Suppressor macrophage treated with lipopolysaccharide for 1 hour (primary cell): ENCODE results near the gene TERB1.
A peak's percentile ranks its signal among the peaks of the same experiment; 100 is the strongest.
"Not testable (repeated sequence)": the region's sequence is repeated elsewhere in the genome, so short reads cannot be mapped to it uniquely, and the experiment has no call there.

Experiments used
- DNase-seq, 3 donors: peaks; one replicate each; pipeline ENCODE4 v3.0.0-alpha.2; 2020 to 2022

The TERB1 gene

GRCh38 chr16:66814734-66815133, 13.3 kb upstream of the TERB1 start:
- DNase-seq, result no peak

- no peak for DNase-seq
Measured at GRCh38 chr16:66811043-66811442, 9.7 kb upstream of the TERB1 start.

GRCh38 chr16:66810391-66810790, 9.0 kb upstream of the TERB1 start:
- no peak for DNase-seq

GRCh38 chr16:66809765-66810164, 8.4 kb upstream of the TERB1 start:
- DNase-seq, result no peak

- peak; percentile 43 to 48 (median 44) for DNase-seq
Measured at GRCh38 chr16:66802159-66802558, 775 bp upstream of the TERB1 start.

GRCh38 chr16:66800856-66801255, 528 bp downstream of the TERB1 start:
- DNase-seq, result no peak

GRCh38 chr16:66798161-66798560, 3.2 kb downstream of the TERB1 start:
- DNase-seq, result no peak

- DNase-seq, result not testable (repeated sequence)
Measured at GRCh38 chr16:66793984-66794383, 7.4 kb downstream of the TERB1 start.

GRCh38 chr16:66790130-66790733, 11.2 kb downstream of the TERB1 start:
- no peak for DNase-seq

- DNase-seq, result no peak
Measured at GRCh38 chr16:66787427-66787826, 14.0 kb downstream of the TERB1 start.

- DNase-seq, result no peak
Measured at GRCh38 chr16:66786551-66786950, 14.8 kb downstream of the TERB1 start.

GRCh38 chr16:66776457-66776856, 24.9 kb downstream of the TERB1 start:
- DNase-seq, result peak in 1 of 3 donors; percentile 6

GRCh38 chr16:66774981-66775380, 26.4 kb downstream of the TERB1 start:
- peak in 2 of 3 donors; percentile 10 to 21 for DNase-seq

- DNase-seq, result no peak
Measured at GRCh38 chr16:66758086-66758485, 43.3 kb downstream of the TERB1 start.

GRCh38 chr16:66754819-66755218, 46.6 kb downstream of the TERB1 start:
- no peak for DNase-seq

GRCh38 chr16:66754211-66754610, 47.2 kb downstream of the TERB1 start:
- DNase-seq, result no peak

GRCh38 chr16:66752958-66753357, 48.4 kb downstream of the TERB1 start:
- no peak for DNase-seq

- no peak for DNase-seq
Measured at GRCh38 chr16:66752379-66752778, 49.0 kb downstream of the TERB1 start.

- no peak for DNase-seq
Measured at GRCh38 chr16:66751992-66752322, 49.4 kb downstream of the TERB1 start.

GRCh38 chr16:66751303-66751991, 49.9 kb downstream of the TERB1 start, which contains the start of gene DYNC1LI2:
DYNC1LI2 (minus strand) TSS chr16:66751609; CDS start chr16:66751591, 18 bp downstream.
- DNase-seq, result peak; percentile 84 to 94 (median 89)

- peak in 1 of 3 donors; percentile 49 for DNase-seq
Measured at GRCh38 chr16:66751053-66751302, 50.4 kb downstream of the TERB1 start.

- DNase-seq, result no peak
Measured at GRCh38 chr16:66750279-66751052, 50.9 kb downstream of the TERB1 start.

- peak; percentile 56 to 72 (median 58) for DNase-seq
Measured at GRCh38 chr16:66746682-66747081, 54.7 kb downstream of the TERB1 start.

GRCh38 chr16:66746048-66746447, 55.3 kb downstream of the TERB1 start:
- peak in 1 of 3 donors; percentile 13 for DNase-seq
